Cortex of kidney (tissue), 1 donor: Measurements from ENCODE around the gene BANP.

Experiments
- DNase-seq: peaks from one replicate; lab custom pipeline; 2025; lab: John Stamatoyannopoulos, UW

Gene BANP

DNA sequence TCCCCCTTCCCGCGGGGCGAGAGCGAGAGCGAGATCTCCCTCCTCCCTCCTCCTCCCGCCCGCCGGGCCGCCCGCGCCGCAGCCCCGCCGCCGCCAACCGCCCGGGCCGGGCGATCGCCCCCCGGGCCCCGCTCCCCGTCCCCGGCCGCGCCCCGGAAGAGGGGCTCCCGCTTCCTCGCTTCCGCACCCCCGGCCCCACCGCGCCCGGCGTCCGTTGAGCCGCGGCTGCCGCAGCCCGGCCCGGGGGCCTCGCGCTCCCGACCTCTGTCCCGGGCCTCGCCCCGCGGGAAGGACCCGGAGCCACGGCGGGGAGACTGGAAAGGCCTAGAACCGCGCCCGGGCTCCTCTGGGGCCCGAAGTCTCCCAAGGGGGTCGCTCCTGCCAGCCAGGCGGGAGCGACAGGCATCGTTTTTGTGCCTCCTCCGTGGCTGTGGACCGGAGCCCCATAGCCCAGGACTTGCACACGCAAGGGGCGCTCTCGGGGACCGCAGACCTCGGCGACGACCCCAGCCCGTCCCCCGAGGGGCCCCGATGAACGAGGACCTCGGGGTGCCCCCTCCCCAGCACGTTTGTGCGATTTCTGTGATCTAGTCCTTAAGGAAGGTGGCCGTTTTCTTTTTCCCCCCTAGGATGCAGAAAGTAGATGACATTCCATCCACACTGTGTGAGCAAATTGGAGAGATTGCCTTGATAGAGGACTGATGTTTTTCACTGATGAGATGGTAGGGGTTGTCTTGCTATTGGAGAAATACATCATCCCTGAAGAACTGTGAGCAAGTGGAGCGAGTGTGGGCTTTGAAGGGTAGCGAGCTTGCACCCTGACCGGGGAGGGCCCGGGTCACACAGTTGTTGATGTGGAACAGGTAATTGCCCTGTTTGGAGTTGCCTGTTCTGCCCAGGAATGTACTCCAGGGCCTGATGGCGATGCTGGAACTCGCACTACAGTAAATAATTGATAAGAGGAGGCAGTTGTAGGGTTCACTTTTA lies 611 bp downstream of the BANP start:
- DNase-seq = no peak

DNA sequence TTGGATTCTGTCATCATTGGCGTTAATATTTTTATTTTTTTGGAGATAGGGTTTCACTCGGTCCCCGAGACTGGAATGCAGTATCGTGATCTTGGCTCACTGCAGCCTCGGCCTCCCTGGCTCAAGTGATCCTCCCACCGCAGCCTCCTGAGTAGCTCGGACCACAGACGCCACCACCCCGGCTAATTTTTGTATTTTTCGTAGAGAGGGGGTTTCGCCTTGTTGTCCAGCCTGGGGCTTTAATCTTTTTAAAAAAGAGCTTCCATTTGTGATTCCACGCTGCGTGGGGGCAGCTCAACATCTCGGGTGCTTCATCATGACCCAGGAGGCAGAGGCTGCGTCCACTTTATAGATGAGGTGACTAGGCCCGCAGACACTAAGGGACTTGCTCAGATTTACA lies 1.5 kb downstream of the BANP start:
- no peak for DNase-seq

DNA sequence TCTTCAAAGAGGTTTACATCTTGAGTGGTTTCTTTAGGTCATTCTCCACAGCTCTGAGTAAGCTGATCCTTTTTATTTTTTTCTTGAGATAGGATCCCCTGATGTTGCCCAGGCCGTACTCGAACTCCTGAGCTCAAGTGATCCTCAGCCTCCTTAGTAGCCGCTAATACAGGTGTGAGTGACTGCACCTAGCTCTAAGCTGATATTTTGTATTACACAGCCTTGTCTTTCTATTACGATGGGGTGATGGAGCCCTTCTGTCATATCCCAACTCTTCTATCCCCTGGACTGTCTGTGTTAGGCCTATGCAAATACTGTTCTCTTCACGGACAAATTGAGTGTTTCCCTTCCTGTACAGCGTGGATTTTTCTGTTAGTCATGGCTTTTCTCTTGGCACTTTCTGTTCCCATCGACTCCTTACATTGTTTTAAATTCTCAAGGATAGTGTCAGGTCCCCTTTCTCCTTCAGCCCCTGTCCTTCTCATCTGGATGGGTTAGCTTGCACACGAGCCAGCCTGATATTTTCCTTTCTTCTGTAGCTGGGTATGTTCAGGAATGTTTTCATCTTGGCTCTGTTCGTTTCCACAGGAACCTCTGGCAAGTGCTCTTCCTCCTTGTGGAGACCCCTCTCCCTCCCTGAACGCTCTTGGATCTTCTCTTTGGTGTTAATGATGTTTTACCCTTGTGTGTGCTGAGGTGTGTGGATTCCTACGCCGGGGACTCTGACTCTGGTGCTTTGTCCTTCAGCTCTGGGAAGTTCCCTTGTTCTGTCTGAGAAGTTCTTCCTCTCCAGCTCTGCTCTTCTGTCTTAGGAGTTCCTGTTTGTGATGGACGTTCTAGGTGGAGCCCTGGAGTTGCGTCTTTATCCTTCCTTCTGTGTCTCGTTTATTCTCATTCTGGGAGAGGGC lies 2.3 kb downstream of the BANP start:
- no peak for DNase-seq

DNA sequence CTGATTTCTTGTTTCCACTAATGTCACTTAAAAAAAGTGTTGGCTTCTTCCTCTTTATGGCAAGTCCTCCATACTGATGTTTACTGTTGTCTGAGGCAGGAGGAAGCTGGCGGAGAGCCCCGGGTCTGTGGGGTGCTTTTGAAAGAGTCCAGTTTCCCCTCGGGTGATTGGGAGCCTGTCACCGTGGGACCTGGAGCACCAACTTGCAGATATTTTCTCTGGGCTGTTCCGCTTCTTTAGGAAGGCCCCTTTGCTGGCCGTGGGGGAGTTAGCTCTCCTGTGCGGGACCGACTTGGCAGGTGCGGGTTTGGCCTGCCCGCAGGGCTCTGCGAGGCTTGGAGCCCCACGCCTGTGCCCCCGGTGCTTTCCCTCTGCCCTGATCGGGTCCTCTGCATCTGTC lies 3.1 kb downstream of the BANP start:
- DNase-seq = no peak

DNA sequence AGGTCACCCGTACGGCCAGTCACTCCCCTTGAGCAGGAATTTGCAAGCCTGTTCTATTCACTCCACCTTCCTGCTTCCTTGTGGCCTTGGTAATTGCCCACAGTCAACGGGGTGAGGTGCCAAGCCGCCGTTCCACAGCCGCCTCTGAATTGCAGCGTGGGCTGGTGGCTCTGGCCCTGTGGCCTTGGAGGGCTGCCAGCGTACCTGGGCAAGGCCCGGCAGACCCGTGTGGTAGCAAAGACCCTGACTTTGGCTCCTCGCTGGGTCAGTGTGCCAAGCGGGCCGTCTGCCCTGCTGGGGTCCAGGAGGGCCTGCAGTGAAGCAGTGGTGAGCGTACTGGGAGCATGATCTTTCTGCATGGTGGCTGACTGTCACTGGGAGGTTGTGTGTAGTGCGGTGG lies 3.6 kb downstream of the BANP start:
- no peak for DNase-seq

DNA sequence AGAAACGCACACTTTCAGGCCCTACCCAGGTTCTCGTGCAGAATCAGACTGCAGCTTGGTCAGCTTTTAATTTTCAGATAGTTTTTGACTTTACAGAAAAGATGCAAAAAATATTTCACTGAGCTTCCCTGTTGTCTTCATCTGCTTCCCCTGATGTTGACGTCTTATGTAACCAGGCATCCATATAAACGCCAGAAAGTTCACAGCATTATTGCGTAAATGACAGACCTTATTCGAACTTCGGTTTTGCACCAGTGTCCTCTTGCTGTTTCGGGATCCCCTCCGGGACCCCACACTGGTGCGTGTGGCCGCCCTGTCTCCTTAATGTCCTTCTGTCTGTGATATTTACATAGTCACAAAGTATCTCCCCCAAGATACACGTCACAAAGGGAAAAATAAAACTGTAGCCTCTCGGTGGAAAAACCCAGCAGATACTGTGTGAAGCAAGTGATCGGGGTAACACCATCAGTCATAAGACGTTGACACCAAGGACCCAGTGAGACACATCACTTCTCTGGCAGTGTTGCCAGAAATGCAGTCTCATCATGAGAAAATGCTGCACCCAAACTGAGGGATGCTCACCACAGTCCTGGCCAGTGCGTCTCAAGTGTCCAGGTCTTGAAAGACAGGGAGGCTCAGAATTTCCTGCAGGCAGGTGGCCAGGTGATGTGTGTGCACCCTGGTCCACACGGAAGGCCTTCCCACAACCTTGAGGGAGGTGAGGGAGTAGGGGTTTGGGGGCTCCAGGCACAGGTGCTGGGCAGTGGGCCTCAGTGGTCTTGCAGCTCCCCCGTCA lies 4.3 kb downstream of the BANP start:
- DNase-seq = no peak

DNA sequence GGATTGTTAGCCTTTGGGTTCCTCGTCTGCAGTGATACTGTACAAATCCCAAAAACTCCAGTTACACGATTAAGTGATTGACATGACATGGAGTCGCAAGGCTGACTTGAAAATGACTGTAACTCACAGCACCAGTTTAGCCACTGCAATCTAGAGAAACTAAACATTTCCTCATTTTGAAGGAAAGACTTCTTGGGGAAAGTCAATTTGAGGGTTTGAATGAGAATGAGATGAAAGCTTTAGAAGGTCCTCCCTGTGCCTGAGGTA lies 4.8 kb downstream of the BANP start:
- no peak for DNase-seq

DNA sequence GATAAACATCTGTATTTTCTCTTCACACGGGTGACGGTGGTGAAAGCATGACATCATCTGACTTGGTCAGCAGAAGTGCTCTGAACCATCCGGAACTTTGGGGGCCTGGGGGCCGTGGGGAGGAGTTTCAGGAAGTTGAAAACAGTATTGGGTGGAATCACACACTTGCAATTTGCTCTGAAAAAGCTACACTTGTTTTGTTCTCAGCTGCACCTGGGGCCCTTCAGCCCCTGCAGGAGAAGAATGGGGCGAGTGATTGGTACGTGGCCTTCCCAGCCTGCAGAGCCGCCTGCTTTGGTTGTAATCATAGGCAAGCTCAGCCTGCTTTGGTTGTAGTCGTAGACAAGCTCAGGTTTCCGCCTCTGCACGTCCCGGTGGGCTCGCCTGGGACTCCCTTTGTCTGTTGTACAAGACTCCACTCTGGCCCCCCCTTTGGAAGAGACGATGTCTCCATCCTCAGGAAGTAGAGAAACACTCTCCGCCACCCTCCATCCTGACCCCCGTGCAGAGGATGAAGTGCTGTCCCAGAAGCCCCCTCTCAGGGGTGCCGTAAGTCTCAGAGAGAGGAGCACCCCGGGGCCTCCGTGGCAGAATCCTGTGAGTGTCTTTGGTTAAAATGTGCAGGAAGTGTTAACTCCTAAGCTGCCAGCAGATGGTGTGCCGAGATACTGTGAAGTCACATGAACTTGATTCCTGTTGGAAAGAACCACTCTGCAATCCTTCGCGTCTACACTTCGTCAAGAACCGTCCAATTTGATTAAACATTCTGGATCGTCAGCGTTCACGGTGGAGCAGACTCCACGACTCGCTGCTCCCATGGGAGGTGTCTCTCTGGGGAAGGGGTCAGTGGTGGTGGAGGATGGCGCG lies 5.4 kb downstream of the BANP start:
- no peak for DNase-seq

DNA sequence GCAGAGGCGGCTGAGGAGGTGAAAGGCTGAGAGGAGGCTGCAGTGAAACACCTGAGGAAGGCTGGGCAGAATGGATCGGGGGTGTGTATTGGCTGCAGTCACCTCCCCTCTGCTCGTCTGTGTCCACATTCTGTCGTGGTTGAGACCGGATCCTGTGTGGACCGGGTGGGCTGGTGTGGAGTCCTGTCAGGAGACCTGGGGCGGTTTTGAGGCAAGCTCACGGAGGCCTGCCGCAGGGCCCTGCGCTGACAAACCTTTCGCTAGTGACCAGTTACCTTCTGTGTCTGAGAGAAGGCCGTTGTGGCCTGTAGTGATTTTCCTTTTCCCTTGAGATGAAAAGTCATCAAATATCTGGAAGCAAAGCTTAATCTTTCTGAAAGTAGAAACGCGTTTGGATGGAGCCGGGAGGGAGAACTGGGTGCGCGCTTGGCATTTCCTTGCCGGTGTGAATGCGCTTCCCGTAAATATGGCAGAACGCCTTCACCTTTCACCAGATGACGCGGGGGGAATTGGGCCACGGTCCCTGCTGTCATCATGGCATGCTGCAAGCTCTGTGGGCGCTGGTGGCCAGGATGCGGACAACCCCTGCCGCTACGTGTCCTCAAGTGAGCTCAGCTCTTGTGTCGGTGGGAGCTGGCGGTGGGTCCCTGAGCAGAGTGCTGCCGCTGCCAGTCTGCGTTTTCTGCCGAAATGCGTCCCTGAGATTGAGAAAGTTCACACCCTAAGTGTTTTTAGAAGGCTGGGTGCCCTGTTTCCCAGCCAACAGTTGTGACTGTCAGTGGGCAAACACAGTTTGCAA lies 6.3 kb downstream of the BANP start:
- DNase-seq = no peak

DNA sequence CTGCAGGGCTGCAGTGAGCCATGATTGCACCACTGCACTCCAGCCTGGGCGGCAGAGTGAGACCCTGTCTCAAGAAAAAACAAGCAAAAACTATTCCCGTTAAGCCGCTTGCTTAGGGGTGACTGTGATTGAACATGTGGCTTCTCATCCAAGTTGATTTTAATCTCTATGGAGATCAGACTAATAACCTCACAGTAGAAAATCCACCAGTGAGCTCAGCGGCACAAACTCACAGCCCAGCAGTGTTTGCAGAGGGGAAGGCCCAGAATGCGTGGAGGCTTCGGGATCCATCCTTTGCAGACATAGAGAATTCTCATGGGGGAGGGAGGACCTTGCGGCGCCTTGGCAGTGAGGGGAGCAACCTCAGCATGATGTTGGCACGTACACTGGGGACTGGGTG lies 7.4 kb downstream of the BANP start:
- no peak for DNase-seq

DNA sequence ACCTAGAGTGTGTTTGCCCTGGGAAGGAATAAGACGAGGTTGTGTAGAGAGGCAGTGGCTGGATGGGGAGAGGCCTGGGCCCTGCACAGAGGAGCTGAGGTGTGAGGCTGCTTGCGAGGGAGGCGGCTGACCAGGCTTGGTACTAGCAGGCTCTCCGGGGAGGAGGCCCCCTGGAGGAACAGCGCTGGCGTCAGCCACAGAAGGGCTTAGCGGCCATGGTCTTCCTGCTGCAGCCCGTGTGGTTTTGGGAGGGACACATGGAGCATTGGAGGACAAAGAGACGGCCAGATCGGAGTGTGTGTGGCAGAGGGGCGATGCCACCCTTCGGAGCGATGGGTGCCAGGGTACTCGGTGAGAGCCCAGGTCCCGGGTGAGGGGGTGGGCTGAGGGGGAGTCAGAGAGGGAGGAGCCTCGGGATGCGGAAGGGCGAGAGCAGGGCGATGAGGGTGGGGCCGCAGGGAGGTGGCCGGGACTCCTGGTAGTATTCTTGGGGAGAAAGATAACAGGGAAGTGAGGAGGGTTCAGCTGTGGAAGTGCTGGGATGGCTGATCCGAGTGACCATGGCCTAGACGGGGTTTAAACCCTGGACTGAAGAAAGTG lies 8.3 kb downstream of the BANP start:
- no peak for DNase-seq

DNA sequence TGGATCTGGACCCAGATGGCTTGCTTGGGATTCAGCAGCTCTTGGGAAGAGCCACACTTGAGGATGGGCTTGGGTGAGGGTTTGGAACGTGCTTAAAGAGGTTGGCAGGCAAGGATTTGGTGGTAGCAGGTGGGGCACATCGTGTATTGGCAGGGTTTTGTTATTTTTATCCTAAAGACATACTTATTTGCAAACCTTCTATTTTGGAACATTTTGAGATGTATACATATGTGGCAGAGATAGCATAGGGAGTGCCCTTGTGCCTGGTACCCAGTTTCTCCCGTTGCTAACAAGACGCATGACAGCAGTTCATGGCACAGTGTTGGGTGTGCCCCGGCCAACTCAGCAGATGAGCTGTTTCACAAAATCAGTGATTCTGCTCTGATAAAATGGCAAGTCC lies 9.1 kb downstream of the BANP start:
- no peak for DNase-seq

DNA sequence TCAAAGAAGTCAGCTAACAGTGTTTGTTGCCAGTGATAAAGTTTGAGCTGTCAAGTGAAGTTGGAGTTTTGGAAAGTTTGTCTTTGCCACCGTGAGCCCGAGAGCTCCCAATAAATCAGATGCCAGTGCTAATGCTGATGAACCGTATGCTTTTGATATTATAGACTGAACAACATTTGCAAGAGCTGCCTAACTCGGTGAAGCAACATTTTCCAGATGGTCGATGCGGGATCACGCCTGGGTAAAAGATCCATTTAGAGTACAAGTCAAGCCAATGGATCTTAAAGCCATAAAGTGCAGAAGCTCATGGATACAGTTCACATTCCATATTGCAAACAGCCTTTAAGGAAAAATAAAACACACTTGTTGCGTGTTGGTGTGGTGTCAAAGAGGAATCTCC lies 9.6 kb downstream of the BANP start:
- DNase-seq = no peak

DNA sequence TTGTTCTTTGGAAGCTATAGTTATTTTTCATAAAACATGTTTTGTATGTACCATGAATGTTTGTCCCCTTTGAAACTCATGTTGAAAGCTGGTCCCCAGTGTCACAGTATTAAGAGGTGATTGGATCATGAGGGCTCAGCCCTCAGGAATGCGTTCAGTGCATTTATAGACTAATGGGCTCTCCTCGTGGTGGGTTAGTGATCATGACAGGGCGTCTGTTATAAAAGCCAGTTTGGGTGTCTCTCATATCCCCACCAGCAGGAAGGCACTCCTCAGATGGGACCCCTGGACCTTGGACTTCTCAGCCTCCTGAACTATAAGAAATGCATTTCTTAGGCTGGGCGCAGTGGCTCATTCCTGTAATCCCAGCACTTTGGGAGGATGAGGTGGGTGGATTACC lies 10.4 kb downstream of the BANP start:
- DNase-seq = no peak

DNA sequence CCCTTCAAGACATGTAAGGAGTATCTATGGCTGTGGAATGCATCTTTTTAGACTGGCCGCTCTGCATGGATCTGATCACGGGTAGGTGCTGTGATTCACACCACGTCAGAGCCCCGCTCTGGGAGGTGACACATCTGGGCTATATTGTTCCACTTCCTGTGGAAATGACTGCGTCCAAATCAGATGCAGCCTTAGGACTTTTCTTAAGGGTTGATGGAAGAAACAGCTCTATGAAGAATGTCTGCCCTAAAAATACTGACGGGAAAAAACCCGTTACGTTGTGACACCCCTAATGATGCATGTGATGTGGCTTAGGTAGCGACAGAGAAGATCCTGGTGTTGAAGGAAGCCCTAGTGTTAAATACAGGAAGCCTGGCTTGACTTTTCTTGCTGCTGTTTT lies 12.2 kb downstream of the BANP start:
- no peak for DNase-seq

DNA sequence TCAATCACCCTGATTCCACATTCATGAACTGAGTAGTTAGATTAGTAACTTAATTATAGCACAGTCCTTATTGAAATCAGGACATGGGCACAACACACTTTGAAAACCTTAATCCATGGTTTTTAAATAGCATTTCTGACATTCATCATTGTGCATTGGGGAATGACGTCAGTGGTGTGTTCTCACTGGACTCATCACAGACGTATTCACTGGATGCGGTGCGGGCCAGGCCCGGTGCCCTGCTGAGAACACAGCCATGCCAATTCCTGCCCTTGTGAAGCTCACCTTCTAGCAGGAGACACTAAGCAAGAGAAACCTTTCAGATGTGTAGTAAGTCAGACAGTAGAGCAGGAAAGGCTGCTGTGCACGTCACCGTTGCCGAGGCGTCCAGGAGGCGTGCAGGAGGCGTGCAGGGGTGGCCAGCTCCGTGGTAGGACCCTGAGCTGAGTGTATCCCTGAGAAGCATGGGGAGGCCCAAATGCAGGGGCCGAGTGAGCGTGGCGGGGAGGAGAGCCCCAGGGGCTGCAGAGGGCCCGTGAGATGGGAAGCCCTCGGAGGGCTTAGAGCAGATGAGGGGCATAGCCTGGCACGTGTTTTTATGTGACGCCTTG lies 12.9 kb downstream of the BANP start:
- DNase-seq = no peak

DNA sequence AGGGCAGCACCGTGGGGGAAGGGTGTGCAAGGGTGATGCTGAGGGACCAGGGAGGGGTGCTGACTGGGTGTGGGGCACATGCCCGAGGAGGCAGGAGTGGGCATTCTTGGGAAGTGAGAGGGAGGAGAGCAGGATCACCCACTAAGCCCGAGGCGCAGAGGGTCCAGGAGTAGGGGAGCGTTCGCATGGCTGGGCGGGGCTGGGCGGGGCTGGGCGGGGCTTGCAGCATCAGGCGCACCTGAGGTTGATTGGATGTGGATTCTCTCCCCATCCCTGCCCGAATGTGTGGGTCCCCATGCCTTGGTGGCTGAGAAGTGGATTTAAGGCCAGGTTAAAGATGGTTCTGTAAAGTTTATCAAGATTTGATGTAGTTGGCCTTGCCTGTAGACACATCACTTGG lies 14.2 kb downstream of the BANP start:
- no peak for DNase-seq

DNA sequence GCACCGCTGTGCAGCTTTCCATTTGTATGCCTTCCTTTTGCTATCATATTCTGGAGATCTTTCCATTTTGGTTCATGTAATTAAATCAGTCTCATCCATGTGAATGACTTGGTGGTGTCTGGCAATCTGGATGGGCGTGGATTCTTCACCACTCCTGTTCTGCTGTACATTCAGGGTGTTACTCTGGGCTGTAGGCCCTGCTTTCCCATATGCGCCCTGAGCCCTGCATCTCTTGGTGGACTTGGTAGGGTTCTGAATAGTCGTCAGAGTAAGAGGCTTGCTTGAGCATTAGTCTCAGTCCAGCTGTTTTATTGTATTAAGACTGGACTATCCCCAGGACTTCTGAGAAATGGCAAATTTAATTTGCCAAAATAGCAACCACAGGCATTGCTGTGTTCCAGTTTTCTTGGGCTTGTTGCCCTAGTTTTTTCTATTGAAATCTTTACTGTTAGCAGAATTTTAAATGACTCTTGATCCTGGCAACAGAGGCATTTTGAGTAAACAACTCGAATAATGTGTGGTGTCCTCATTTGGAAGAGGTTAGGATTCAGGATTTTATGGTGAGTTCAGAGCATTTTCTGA lies 14.9 kb downstream of the BANP start:
- DNase-seq = no peak

DNA sequence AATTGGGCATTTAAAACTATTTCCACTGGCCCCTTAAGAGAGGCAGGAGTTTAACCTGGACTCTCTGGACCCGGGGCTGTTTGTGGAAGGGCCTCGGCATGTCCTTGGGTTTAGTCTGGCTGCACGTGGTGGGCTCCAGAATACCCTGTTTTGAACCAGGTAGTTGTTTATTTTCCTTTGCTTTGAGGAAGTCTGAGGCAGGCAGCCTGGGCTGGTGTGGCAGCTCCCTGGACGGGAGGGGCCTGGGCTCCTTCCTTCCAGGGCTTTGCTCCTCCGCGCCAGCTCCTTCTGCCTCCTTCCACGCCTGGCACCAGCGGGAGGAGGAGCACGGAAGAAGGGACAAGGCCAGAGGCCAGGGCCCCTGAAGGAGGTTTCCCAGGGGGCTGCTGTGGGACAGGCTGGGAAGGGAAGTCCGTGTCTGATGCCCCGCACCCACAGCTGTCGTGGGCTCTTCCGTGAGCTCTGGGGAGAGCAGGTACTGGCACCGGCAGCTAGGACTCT lies 15.5 kb downstream of the BANP start:
- no peak for DNase-seq
